Loucy (cell line): Measurements from ENCODE around the gene MAN1C1.

Experiments used
- H2AFZ ChIP-seq: fragments of 200-600 bp; sonication (generic); 2 replicates; pipeline ENCODE4 v1.6.0; 2016; ENCODE audit warnings: antibody characterized with exemption, mild to moderate bottlenecking, low read length, moderate library complexity
- H3F3A ChIP-seq: fragments of 200-600 bp; 2 replicates; pipeline ENCODE4 v1.6.0; 2016; ENCODE audit warnings: antibody characterized with exemption, low read depth, mild to moderate bottlenecking
- H3K27me3 ChIP-seq: fragments of 200-600 bp; sonication (generic); 2 replicates; pipeline ENCODE4 v1.6.1; 2014; ENCODE audit warnings: low read length, mild to moderate bottlenecking; ENCODE audit not compliant: insufficient read depth, poor library complexity, severe bottlenecking
- H3K36me3 ChIP-seq: fragments of 200-600 bp; sonication (generic); 2 replicates; pipeline ENCODE4 v1.6.1; 2016; ENCODE audit warnings: low read length; ENCODE audit not compliant: insufficient read depth
- H3K4me1 ChIP-seq: fragments of 200-600 bp; sonication (generic); 2 replicates; pipeline ENCODE4 v1.5.1; 2014; ENCODE audit warnings: low read length, mild to moderate bottlenecking; ENCODE audit not compliant: insufficient read depth, poor library complexity, severe bottlenecking
- H3K4me2 ChIP-seq: fragments of 200-600 bp; sonication (generic); 2 replicates; pipeline ENCODE4 v1.6.0; 2014; ENCODE audit warnings: antibody characterized with exemption, low read length, low read depth, mild to moderate bottlenecking; ENCODE audit not compliant: poor library complexity, severe bottlenecking
- H3K4me3 ChIP-seq: fragments of 200-600 bp; sonication (generic); 2 replicates; pipeline ENCODE4 v1.5.1; 2014; ENCODE audit warnings: low read length, mild to moderate bottlenecking, mixed read lengths; ENCODE audit not compliant: poor library complexity, severe bottlenecking
- H3K79me2 ChIP-seq: fragments of 200-600 bp; sonication (generic); 2 replicates; pipeline ENCODE4 v1.6.1; 2014; ENCODE audit warnings: low read length; ENCODE audit not compliant: insufficient read depth
- H3K9ac ChIP-seq: fragments of 200-600 bp; sonication (generic); 2 replicates; pipeline ENCODE4 v1.6.0; 2014; ENCODE audit warnings: mild to moderate bottlenecking, low read depth, low read length, moderate library complexity; ENCODE audit not compliant: poor library complexity, severe bottlenecking
- H3K9me2 ChIP-seq: fragments of 200-600 bp; sonication (generic); replicated peaks from 2 replicates; pipeline ENCODE4 v1.6.1; 2016; ENCODE audit warnings: low read depth, low read length, mixed read lengths
- H3K9me3 ChIP-seq: fragments of 200-600 bp; sonication (generic); 2 replicates; pipeline ENCODE4 v1.6.1; 2014; ENCODE audit warnings: mild to moderate bottlenecking, antibody characterized with exemption, low read length, low read depth; ENCODE audit not compliant: insufficient read depth
- H4K20me1 ChIP-seq: fragments of 200-600 bp; sonication (generic); 2 replicates; pipeline ENCODE4 v1.6.0; 2014; ENCODE audit warnings: antibody characterized with exemption, low read length, mild to moderate bottlenecking; ENCODE audit not compliant: insufficient read depth, poor library complexity, severe bottlenecking
- EZH2phosphoT487 ChIP-seq: fragments of 200-600 bp; IDR thresholded peaks from 2 replicates; pipeline ENCODE4 v1.6.1; 2018; ENCODE audit warnings: antibody characterized with exemption, mild to moderate bottlenecking, moderate library complexity, borderline replicate concordance
- TF ChIP-seq, protein P1 (sequence below): fragments of 200-600 bp; sonication (generic); conservative IDR thresholded peaks from 2 replicates; pipeline ENCODE4 v1.5.1; 2014; ENCODE audit warnings: mild to moderate bottlenecking, antibody characterized with exemption, low read length

The MAN1C1 gene

GRCh38 chr1:25613091-25613490, 3.5 kb upstream of the MAN1C1 start:
- H3K4me3 ChIP-seq: no peak overlapping the region
- H3K79me2 ChIP-seq: no peaks in the 10 kb centered on the region
- peaks cover 16% of the 10 kb centered on the region for H3K27me3 ChIP-seq
- no peak overlapping the region for H2AFZ ChIP-seq
- H3K36me3 ChIP-seq: no peaks in the 10 kb centered on the region
- H3F3A ChIP-seq: no peaks in the 10 kb centered on the region
- H4K20me1 ChIP-seq: no peaks in the 10 kb centered on the region
- no peak overlapping the region for H3K4me2 ChIP-seq
- H3K4me1 ChIP-seq: peaks cover 13% of the 10 kb centered on the region
- no peaks in the 10 kb centered on the region for H3K9me3 ChIP-seq
- TF ChIP-seq, protein P1, sequence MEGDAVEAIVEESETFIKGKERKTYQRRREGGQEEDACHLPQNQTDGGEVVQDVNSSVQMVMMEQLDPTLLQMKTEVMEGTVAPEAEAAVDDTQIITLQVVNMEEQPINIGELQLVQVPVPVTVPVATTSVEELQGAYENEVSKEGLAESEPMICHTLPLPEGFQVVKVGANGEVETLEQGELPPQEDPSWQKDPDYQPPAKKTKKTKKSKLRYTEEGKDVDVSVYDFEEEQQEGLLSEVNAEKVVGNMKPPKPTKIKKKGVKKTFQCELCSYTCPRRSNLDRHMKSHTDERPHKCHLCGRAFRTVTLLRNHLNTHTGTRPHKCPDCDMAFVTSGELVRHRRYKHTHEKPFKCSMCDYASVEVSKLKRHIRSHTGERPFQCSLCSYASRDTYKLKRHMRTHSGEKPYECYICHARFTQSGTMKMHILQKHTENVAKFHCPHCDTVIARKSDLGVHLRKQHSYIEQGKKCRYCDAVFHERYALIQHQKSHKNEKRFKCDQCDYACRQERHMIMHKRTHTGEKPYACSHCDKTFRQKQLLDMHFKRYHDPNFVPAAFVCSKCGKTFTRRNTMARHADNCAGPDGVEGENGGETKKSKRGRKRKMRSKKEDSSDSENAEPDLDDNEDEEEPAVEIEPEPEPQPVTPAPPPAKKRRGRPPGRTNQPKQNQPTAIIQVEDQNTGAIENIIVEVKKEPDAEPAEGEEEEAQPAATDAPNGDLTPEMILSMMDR: no peak
- no peak for TF ChIP-seq EZH2phosphoT487
- no peak overlapping the region for H3K9ac ChIP-seq
- H3K9me2 ChIP-seq: no peaks in the 10 kb centered on the region

DNA sequence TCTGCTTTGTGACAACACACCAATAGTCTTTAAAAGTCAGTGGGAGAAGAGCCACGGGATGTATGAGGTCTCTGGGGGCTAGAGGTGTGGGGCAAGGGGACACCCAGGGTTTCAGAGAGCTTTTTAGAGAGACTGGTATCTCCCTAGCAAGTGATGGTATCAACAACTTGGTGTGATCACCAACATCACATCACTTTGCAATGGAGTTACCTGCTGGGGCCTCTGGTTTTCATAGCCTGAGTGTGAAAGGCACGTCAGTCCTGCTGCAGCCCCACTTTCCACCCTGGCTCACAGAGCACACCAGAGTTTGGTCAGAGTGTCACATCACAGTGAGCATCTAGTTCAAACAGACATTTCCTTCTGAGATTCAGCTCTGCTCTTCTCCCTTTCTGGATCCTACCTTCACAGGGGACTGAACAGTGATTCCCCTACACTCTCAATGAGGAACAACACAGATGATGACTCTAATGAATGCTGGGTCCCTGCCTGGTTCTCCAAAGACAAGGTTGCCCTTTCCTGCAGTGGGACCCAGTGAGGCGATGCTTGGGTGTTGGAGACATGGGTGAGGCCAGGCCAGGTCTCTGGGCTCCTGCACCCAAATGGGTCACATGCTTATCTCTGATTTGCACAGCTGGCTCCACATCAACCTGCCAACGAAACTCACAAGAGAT, 2.0 kb upstream of the MAN1C1 start:
- H3K4me1 ChIP-seq: peaks cover 8% of the 10 kb centered on the region
- H3K9me2 ChIP-seq: no peaks in the 10 kb centered on the region
- no peaks in the 10 kb centered on the region for H3K79me2 ChIP-seq
- no peaks in the 10 kb centered on the region for H4K20me1 ChIP-seq
- H3F3A ChIP-seq: no peaks in the 10 kb centered on the region
- H3K9me3 ChIP-seq: no peaks in the 10 kb centered on the region
- H3K4me3 ChIP-seq: no peak overlapping the region
- H3K9ac ChIP-seq: no peak overlapping the region
- no peak overlapping the region for H3K4me2 ChIP-seq
- TF ChIP-seq, protein P1: no peak
- no peak for TF ChIP-seq EZH2phosphoT487
- no peak overlapping the region for H2AFZ ChIP-seq
- H3K27me3 ChIP-seq: peaks cover 31% of the 10 kb centered on the region
- no peaks in the 10 kb centered on the region for H3K36me3 ChIP-seq

DNA sequence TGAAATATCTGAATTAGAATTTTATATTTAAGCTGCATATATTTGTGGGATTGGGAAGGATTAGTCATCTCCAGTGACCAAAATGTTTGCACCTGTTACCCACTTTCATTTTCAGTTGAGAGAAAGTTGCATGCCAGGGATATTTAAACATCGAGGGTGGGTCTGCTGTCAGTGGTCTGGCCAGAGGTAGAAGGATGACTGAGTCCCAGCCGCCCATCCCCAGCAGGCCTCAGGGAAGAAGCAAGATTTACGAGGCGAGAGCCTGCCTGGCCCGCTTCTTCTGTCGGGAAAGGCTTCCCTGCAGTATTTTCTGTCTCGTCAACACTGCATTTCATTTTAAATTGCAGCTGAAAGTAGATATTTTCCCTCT, 1.4 kb upstream of the MAN1C1 start:
- Histone ChIP-seq H3K4me3 (no peak overlapping the region), H3K79me2 (no peaks in the 10 kb centered on the region), H3F3A (no peaks in the 10 kb centered on the region), H3K4me2 (no peak overlapping the region), H3K9me3 (no peaks in the 10 kb centered on the region), H2AFZ (no peak overlapping the region), H3K4me1 (peaks cover 8% of the 10 kb centered on the region), H3K9ac (no peak overlapping the region), H3K36me3 (no peaks in the 10 kb centered on the region), H3K27me3 (peaks cover 33% of the 10 kb centered on the region), H3K9me2 (no peaks in the 10 kb centered on the region), H4K20me1 (no peaks in the 10 kb centered on the region)
- TF ChIP-seq, protein P1: no peak
- TF ChIP-seq EZH2phosphoT487: no peak
